Prostate gland (tissue), 2 donors: Measurements from ENCODE around the gene DCDC2B. TPM values are rescaled to one million over a fixed set of nuclear protein-coding genes. Genes with fewer than 3 reads are reported as not detected.

ENCODE experiments used
- DNase-seq: peaks from one replicate; pipeline ENCODE4 v3.0.0-alpha.2; 2019; ENCODE audit warnings: low spot score
- H3K27ac ChIP-seq, 2 donors: fragments of 200-600 bp; sonication (generic); 2 replicates each; pipeline ENCODE4 v1.5.1; 2017 to 2019
- H3K27me3 ChIP-seq: fragments of 200-600 bp; sonication (generic); replicated peaks from 2 replicates; pipeline ENCODE4 v1.5.1; 2019; ENCODE audit not compliant: insufficient read depth
- H3K36me3 ChIP-seq, 2 donors: fragments of 200-600 bp; sonication (generic); 1 replicate in 1 of 2; 2 replicates in 1 of 2; pipeline versions ENCODE4 v1.5.1 to v1.8.1; 2017 to 2019
- H3K4me1 ChIP-seq: fragments of 200-600 bp; sonication (generic); replicated peaks from 2 replicates; pipeline ENCODE4 v1.5.1; 2019
- H3K4me3 ChIP-seq, 2 donors: fragments of 200-600 bp; sonication (generic); 2 replicates each; pipeline ENCODE4 v1.5.1; 2017 to 2019
- H3K9me3 ChIP-seq: fragments of 200-600 bp; sonication (generic); 2 replicates; pipeline ENCODE4 v1.5.1; 2017
- CTCF ChIP-seq, 4 experiments: fragments of 200-600 bp in 2 of 4; fragments of 450-650 bp in 2 of 4; sonication (generic) in 2 of 4; IDR thresholded peaks; 1 replicate in 3 of 4; 2 replicates in 1 of 4; pipeline ENCODE4 v1.5.1; 2016 to 2019; ENCODE audit warnings: antibody characterized with exemption in 4 of 4, mild to moderate bottlenecking in 2 of 4, moderate library complexity in 2 of 4
- POLR2A ChIP-seq: fragments of 450-650 bp; IDR thresholded peaks from one replicate; pipeline ENCODE4 v1.6.1; 2016; ENCODE audit warnings: antibody characterized with exemption, mild to moderate bottlenecking
- POLR2AphosphoS5 ChIP-seq: sonication (generic); formaldehyde crosslinking; IDR thresholded peaks from one replicate; pipeline ENCODE4 v1.6.1; 2017; ENCODE audit warnings: antibody characterized with exemption
- WGBS: methylation state at CpG from one replicate; pipeline ENCODE4 v1.1.5; 2018; 5-methylcytosine and 5-hydroxymethylcytosine counted together
- intact Hi-C: fragments of 100-400 bp; cut with DNase I; formaldehyde crosslinking; loops from one replicate; pipeline ENCODE4 v1.14.2; 2022
- total RNA-seq, 2 donors: library from RNA; depleted of rRNA; stranded (reverse); fragments of >200 nt; gene quantifications; one replicate each; pipeline ENCODE4 v1.1.0, GENCODE V29; 2016

Gene DCDC2B
- total RNA-seq, 2 donors from 2014 or later: not detected

GRCh38 chr1:32200226-32201010 is 8.5 kb upstream of the DCDC2B start, which contains the start of gene CCDC28B:
Gene CCDC28B (plus strand): TSS chr1:32200595. CDS start chr1:32201936, 1,341 bp downstream.
- 1% methylated on average over 34 of the region's 34 CpGs for WGBS
- intact Hi-C loops: no loop called here

GRCh38 chr1:32201011-32201855 is 7.7 kb upstream of the DCDC2B start:
- DNase-seq: peak; percentile 46
- Histone ChIP-seq H3K36me3 (no peaks in the 10 kb centered on the region), H3K4me3 (peak overlapping the region; percentile 52 to 53), H3K27me3 (no peaks in the 10 kb centered on the region), H3K9me3 (no peaks in the 10 kb centered on the region), H3K27ac (peak overlapping the region; percentile 75), H3K4me1 (peaks cover 8% of the 10 kb centered on the region)
- TF ChIP-seq POLR2AphosphoS5: peak; percentile 7
- TF ChIP-seq CTCF (IDR thresholded peaks at IDR 0.05): no peak
- TF ChIP-seq POLR2A: no peak
- 2% methylated on average over 19 of the region's 26 CpGs for WGBS
- intact Hi-C loops: no loop called here

More at GRCh38 chr1:32200226-32201010, 8.5 kb upstream of the DCDC2B start, which contains the start of gene CCDC28B:
- H3K4me3 ChIP-seq: peak within 1 kb of the TSS; percentile 52 to 53
- H3K27ac ChIP-seq: peak within 1 kb of the TSS; percentile 75
- TF ChIP-seq POLR2A (no peak), POLR2AphosphoS5 (peak; percentile 46)
- peaks cover 4% of the 10 kb centered on the region for H3K4me1 ChIP-seq
- no peaks in the 10 kb centered on the region for H3K9me3 ChIP-seq
- H3K36me3 ChIP-seq: peaks cover 1 to 6% of the 10 kb centered on the region in 2 donors
- no peaks in the 10 kb centered on the region for H3K27me3 ChIP-seq
- DNase-seq: peak; percentile 33

DNA sequence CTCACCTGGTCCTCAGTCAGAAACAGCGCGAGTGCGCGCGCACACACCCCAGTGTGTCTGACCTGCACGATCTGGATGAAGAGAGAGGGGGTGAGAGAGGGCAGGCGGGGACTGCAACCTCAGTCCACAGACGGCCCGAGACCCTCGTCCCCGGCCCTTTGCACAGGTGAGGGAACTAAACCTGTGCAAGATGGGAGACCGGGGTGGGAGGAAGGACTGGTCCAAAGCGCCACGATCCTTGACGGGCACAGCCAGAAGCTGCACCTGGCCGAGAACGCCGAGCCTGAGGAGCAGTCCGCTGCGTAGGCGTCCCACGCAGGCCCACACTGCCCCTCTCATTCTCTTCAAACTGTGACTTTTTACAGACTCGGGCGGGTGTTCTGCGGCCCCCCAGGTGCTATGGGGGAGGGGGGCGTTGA is 3.9 kb upstream of the DCDC2B start:
- 18% methylated on average over 26 of the region's 26 CpGs for WGBS
- TF ChIP-seq POLR2A (no peak), CTCF (IDR thresholded peaks at IDR 0.05) (no peak), POLR2AphosphoS5 (no peak)
- Histone ChIP-seq H3K9me3 (no peaks in the 10 kb centered on the region), H3K4me1 (peaks cover 10% of the 10 kb centered on the region), H3K4me3 (peak overlapping the region; percentile 52 to 61), H3K36me3 (no peaks in the 10 kb centered on the region), H3K27me3 (no peaks in the 10 kb centered on the region), H3K27ac (peak overlapping the region; percentile 37 to 58)
- DNase-seq: no peak
- intact Hi-C loops: no loop called here

- Histone ChIP-seq H3K9me3 (no peaks in the 10 kb centered on the region), H3K4me1 (peaks cover 10% of the 10 kb centered on the region), H3K27me3 (no peaks in the 10 kb centered on the region), H3K27ac (peak within 1 kb of the TSS; percentile 37 to 58), H3K36me3 (no peaks in the 10 kb centered on the region), H3K4me3 (peak within 1 kb of the TSS; percentile 52 to 61)
- peak; percentile 49 for TF ChIP-seq POLR2A
- TF ChIP-seq POLR2AphosphoS5: peak; percentile 93
- peak in 1 of 4 experiments; percentile 11 for TF ChIP-seq CTCF (IDR thresholded peaks at IDR 0.05)
- 4% methylated on average over 50 of the region's 77 CpGs for WGBS
- intact Hi-C loops: no loop called here
- DNase-seq: peak; percentile 83
Observed at GRCh38 chr1:32205401-32206370, 3.2 kb upstream of the DCDC2B start, which contains the start of gene IQCC. Gene IQCC (plus strand): TSS chr1:32205671. CDS start chr1:32205682, 11 bp downstream.
